Smooth muscle cell (in vitro differentiated cells): Measurements from ENCODE around the gene COX19. TPM values are rescaled to one million over a fixed set of nuclear protein-coding genes. Genes with fewer than 3 reads are reported as not detected.
"Not testable (repeated sequence)": the region's sequence is repeated elsewhere in the genome, so short reads cannot be mapped to it uniquely, and the experiment has no call there.

Experiments used
- DNase-seq: peaks from one replicate; lab custom pipeline; 2025; ENCODE audit not compliant: unreplicated experiment; lab: John Stamatoyannopoulos, UW
- H2AFZ ChIP-seq: fragments of 200-600 bp; sonication (generic); 2 replicates; pipeline ENCODE4 v1.6.0; 2016; ENCODE audit warnings: antibody characterized with exemption, low read depth, mild to moderate bottlenecking
- H3F3A ChIP-seq: fragments of 200-600 bp; sonication (generic); 2 replicates; pipeline ENCODE4 v1.6.0; 2017; ENCODE audit warnings: antibody characterized with exemption, low read depth
- H3K27ac ChIP-seq: fragments of 200-600 bp; sonication (generic); 2 replicates; pipeline ENCODE4 v1.5.1; 2016; ENCODE audit warnings: low read depth, mild to moderate bottlenecking
- H3K27me3 ChIP-seq: fragments of 200-600 bp; sonication (generic); 2 replicates; pipeline ENCODE4 v1.6.1; 2016; ENCODE audit warnings: low read depth, mild to moderate bottlenecking
- H3K36me3 ChIP-seq: fragments of 200-600 bp; sonication (generic); 2 replicates; pipeline ENCODE4 v1.5.1; 2016; ENCODE audit warnings: low read depth
- H3K4me1 ChIP-seq: fragments of 200-600 bp; sonication (generic); 2 replicates; pipeline ENCODE4 v1.5.1; 2016; ENCODE audit warnings: low read depth
- H3K4me2 ChIP-seq: fragments of 200-600 bp; sonication (generic); 2 replicates; pipeline ENCODE4 v1.6.0; 2016; ENCODE audit warnings: mild to moderate bottlenecking
- H3K4me3 ChIP-seq: fragments of 200-600 bp; sonication (generic); 2 replicates; pipeline ENCODE4 v1.5.1; 2016; ENCODE audit warnings: mild to moderate bottlenecking
- H3K79me2 ChIP-seq: fragments of 200-600 bp; sonication (generic); 2 replicates; pipeline ENCODE4 v1.6.0; 2016; ENCODE audit warnings: low read depth, mild to moderate bottlenecking
- H3K9ac ChIP-seq: fragments of 200-600 bp; sonication (generic); 2 replicates; pipeline ENCODE4 v1.6.0; 2016; ENCODE audit warnings: low read depth
- H3K9me3 ChIP-seq: fragments of 200-600 bp; sonication (generic); replicated peaks from 2 replicates; pipeline ENCODE4 v1.5.1; 2016; ENCODE audit warnings: low read depth
- H4K20me1 ChIP-seq: fragments of 200-600 bp; sonication (generic); 2 replicates; pipeline ENCODE4 v1.6.0; 2016; ENCODE audit warnings: low read depth
- WGBS: methylation state at CpG from one replicate; pipeline ENCODE4 v1.1.7; 2016; ENCODE audit warnings: low lambda C conversion rate; 5-methylcytosine and 5-hydroxymethylcytosine counted together
- polyA plus RNA-seq: library from polyadenylated mRNA; unstranded; fragments of >200 nt; fragmentation: Nextera tagmentation; extraction: Ambion mirVana; gene quantifications from 2 replicates; pipeline ENCODE4 v1.2.1, GENCODE V29; 2016
- total RNA-seq: library from RNA; depleted of rRNA; stranded (reverse); fragments of >200 nt; gene quantifications from 2 replicates; pipeline ENCODE4 v1.2.3, GENCODE V29; 2014
- TF ChIP-seq, protein P1 (sequence below): fragments of 200-600 bp; sonication (generic); IDR thresholded peaks from 2 replicates; pipeline ENCODE4 v1.5.1; 2017; ENCODE audit warnings: borderline replicate concordance, mild to moderate bottlenecking, antibody characterized with exemption; ENCODE audit not compliant: insufficient read depth, poor library complexity, severe bottlenecking

The COX19 gene
- total and polyA plus RNA-seq, 2 experiments from 2014 or later, result 10.0 to 10.4 TPM

DNA sequence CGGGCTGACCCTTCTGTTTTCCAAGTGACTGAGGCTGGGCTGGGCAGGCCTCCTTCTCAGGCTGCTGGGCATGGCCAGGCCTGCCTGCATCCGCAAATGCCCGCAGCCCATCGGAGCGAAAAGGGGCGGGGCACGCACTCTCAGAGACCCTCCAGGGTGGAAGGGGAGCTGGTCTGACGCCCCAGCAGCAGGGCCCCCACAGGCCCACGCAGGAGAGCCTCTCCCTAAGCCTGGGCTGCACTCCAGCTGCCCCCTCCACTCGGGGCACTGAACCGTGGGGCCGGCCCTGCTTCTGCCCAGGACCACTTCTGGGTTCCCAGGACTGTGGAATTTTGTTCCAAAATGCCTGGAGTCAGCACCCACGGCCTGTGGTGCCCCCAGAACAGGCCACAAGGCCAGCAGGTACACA is 30.2 kb downstream of the COX19 start:
- DNase-seq, result no peak
- TF ChIP-seq, protein P1, sequence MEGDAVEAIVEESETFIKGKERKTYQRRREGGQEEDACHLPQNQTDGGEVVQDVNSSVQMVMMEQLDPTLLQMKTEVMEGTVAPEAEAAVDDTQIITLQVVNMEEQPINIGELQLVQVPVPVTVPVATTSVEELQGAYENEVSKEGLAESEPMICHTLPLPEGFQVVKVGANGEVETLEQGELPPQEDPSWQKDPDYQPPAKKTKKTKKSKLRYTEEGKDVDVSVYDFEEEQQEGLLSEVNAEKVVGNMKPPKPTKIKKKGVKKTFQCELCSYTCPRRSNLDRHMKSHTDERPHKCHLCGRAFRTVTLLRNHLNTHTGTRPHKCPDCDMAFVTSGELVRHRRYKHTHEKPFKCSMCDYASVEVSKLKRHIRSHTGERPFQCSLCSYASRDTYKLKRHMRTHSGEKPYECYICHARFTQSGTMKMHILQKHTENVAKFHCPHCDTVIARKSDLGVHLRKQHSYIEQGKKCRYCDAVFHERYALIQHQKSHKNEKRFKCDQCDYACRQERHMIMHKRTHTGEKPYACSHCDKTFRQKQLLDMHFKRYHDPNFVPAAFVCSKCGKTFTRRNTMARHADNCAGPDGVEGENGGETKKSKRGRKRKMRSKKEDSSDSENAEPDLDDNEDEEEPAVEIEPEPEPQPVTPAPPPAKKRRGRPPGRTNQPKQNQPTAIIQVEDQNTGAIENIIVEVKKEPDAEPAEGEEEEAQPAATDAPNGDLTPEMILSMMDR, result no peak
- no peak overlapping the region for H3K4me2 ChIP-seq
- no peaks in the 10 kb centered on the region for H3K79me2 ChIP-seq
- H3K9me3 ChIP-seq, result no peaks in the 10 kb centered on the region
- 88% methylated on average over 13 of the region's 13 CpGs for WGBS
- H3K27me3 ChIP-seq, result peaks cover 14% of the 10 kb centered on the region
- H3K36me3 ChIP-seq, result no peaks in the 10 kb centered on the region
- H3K27ac ChIP-seq, result no peak overlapping the region
- H3F3A ChIP-seq, result no peaks in the 10 kb centered on the region
- H4K20me1 ChIP-seq, result no peaks in the 10 kb centered on the region
- H3K4me3 ChIP-seq, result no peak overlapping the region
- H3K9ac ChIP-seq, result no peak overlapping the region
- H3K4me1 ChIP-seq, result no peaks in the 10 kb centered on the region
- no peak overlapping the region for H2AFZ ChIP-seq

DNA sequence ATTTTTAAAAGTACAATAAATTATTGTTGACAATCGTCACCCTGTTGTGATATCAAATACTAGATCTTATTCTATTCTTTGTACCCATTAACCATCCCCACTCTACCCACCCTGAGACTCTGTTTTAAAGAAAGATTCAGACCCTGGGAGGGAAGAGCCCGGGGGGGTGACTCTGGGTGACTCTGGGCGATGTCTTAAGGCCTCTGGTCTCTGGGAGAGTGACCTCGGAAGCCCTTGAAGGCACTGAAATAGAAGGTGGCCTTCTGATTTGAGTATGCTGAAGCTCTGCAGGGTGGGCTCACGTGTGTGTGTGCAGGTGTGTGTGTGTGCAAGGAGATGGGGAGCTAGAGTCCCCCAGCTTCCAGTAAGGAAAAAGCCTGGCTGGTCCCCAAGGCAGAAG is 30.6 kb downstream of the COX19 start:
- WGBS, result 91% methylated on average over 5 of the region's 5 CpGs
- Histone ChIP-seq H3K9me3 (no peaks in the 10 kb centered on the region), H3K4me2 (no peak overlapping the region), H4K20me1 (no peaks in the 10 kb centered on the region), H3K27me3 (peaks cover 14% of the 10 kb centered on the region), H3K4me3 (no peak overlapping the region), H2AFZ (no peak overlapping the region), H3F3A (no peaks in the 10 kb centered on the region), H3K9ac (no peak overlapping the region), H3K36me3 (no peaks in the 10 kb centered on the region), H3K4me1 (no peaks in the 10 kb centered on the region), H3K79me2 (no peaks in the 10 kb centered on the region), H3K27ac (no peak overlapping the region)
- no peak for DNase-seq
- TF ChIP-seq, protein P1, result no peak

DNA sequence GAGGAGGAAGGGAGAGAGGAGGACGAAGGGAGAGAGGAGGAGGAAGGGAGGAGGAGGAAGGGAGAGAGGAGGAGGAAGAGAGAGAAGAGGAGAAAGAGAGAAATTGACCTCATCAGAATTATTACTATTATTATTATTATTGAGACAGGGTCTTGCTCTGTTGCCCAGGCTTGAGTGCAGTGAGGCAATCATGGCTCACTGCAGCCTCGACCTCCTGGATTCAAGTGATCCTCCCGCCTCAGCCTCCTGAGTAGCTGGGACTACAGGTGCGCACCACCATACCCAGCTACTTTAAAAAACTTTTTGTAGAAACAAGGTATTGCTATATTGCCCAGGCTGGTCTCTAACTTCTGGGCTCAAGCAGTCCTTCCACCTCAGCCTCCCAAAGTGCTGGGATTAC is 31.6 kb downstream of the COX19 start:
- H3K9me3 ChIP-seq, H3K4me3 ChIP-seq, H3F3A ChIP-seq, H4K20me1 ChIP-seq, DNase-seq, H3K4me1 ChIP-seq, H3K36me3 ChIP-seq, H3K4me2 ChIP-seq, H3K79me2 ChIP-seq, H3K9ac ChIP-seq, H2AFZ ChIP-seq, H3K27ac ChIP-seq: not testable (repeated sequence)
- WGBS, result 73% methylated on average over 4 of the region's 4 CpGs
- H3K27me3 ChIP-seq, result peaks cover 14% of the 10 kb centered on the region

DNA sequence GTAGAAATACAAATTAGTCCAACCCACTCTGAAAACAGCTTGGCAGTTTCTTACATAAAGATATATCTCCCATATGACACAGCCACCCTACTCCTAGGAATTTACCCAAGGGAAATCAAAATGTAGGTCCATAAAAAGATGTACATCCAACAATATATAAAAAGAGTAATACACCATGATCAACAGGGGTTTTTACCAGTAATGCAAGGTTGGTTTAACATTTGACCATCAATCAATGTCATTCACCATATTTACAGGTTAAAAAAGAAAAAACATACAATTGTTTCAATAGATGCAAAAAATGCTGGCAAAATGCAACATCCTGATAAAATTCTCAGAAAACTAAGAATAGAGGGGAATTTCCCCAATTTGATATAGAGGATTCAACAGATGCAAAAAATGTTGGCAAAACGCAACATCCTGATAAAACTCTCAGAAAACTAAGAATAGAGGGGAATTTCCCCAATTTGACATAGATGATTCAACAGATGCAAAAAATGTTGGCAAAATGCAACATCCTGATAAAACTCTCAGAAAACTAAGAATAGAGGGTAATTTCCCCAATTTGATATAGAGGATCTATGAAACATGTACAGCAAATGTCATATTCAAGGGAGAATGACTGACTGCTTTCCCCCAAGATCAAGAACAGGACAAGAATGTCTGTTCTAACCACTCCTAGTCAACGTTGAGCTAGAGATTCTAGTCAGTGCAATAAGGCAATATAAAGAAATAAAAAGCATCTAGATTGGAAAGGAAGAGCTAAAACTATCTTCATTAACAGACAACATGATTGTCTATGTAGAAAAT is 34.5 kb downstream of the COX19 start:
- TF ChIP-seq, protein P1, result no peak
- Histone ChIP-seq H3K79me2 (no peaks in the 10 kb centered on the region), H3K36me3 (no peaks in the 10 kb centered on the region), H3K9ac (no peak overlapping the region), H3K4me3 (no peak overlapping the region), H2AFZ (no peak overlapping the region), H3K4me2 (no peak overlapping the region), H3K4me1 (no peaks in the 10 kb centered on the region), H3K9me3 (no peaks in the 10 kb centered on the region), H3K27ac (no peak overlapping the region), H3K27me3 (peaks cover 14% of the 10 kb centered on the region), H3F3A (no peaks in the 10 kb centered on the region), H4K20me1 (no peaks in the 10 kb centered on the region)
- no peak for DNase-seq
- WGBS, result 84% methylated on average over 2 of the region's 2 CpGs
